Measurements from ENCODE around the gene GCM1. TPM values are rescaled to one million over a fixed set of nuclear protein-coding genes. Genes with fewer than 3 reads are reported as not detected.

GCM1 gene
- polyA plus RNA-seq, 1 donor: not detected

- Histone ChIP-seq H3K9me3 (ENCODE audit: control insufficient read depth, low read depth, low read length) (no peaks in the 10 kb centered on the region), H3K4me3 (ENCODE audit: low read length) (no peak overlapping the region), H3K36me3 (ENCODE audit: control insufficient read depth, insufficient read depth, low read length) (no peaks in the 10 kb centered on the region), H3K27ac (ENCODE audit: low read length) (no peak overlapping the region), H3K27me3 (ENCODE audit: control insufficient read depth, insufficient read depth, low read length) (no peaks in the 10 kb centered on the region), H3K4me1 (ENCODE audit: control insufficient read depth, insufficient read depth, low read length) (no peaks in the 10 kb centered on the region)
- no peak for DNase-seq
- 92% methylated on average over 2 of the region's 4 CpGs for WGBS (ENCODE audit: insufficient coverage, low lambda C conversion rate)
Measured at GRCh38 chr6:53154071-53154470, 5.4 kb upstream of the GCM1 start.

- no peak overlapping the region for H3K27ac ChIP-seq (ENCODE audit: low read length)
- no peak overlapping the region for H3K4me3 ChIP-seq (ENCODE audit: low read length)
- no peaks in the 10 kb centered on the region for H3K9me3 ChIP-seq (ENCODE audit: control insufficient read depth, low read depth, low read length)
- no peaks in the 10 kb centered on the region for H3K36me3 ChIP-seq (ENCODE audit: control insufficient read depth, insufficient read depth, low read length)
- WGBS (ENCODE audit: insufficient coverage, low lambda C conversion rate): no CpG with 5 or more reads among the region's 2 CpGs
- DNase-seq: no peak
- H3K4me1 ChIP-seq (ENCODE audit: control insufficient read depth, insufficient read depth, low read length): no peaks in the 10 kb centered on the region
- no peaks in the 10 kb centered on the region for H3K27me3 ChIP-seq (ENCODE audit: control insufficient read depth, insufficient read depth, low read length)
Measured at GRCh38 chr6:53152576-53152975, 3.9 kb upstream of the GCM1 start.

GRCh38 chr6:53151676-53152075 is 3.0 kb upstream of the GCM1 start:
- no peak for DNase-seq
- WGBS (ENCODE audit: insufficient coverage, low lambda C conversion rate): no CpG with 5 or more reads among the region's 3 CpGs
- no peak overlapping the region for H3K27ac ChIP-seq (ENCODE audit: low read length)
- no peaks in the 10 kb centered on the region for H3K27me3 ChIP-seq (ENCODE audit: control insufficient read depth, insufficient read depth, low read length)
- no peaks in the 10 kb centered on the region for H3K36me3 ChIP-seq (ENCODE audit: control insufficient read depth, insufficient read depth, low read length)
- H3K4me3 ChIP-seq (ENCODE audit: low read length): no peak overlapping the region
- H3K4me1 ChIP-seq (ENCODE audit: control insufficient read depth, insufficient read depth, low read length): no peaks in the 10 kb centered on the region
- H3K9me3 ChIP-seq (ENCODE audit: control insufficient read depth, low read depth, low read length): no peaks in the 10 kb centered on the region

- no peak overlapping the region for H3K4me3 ChIP-seq (ENCODE audit: low read length)
- 100% methylated on average over 1 of the region's 2 CpGs for WGBS (ENCODE audit: insufficient coverage, low lambda C conversion rate)
- H3K9me3 ChIP-seq (ENCODE audit: control insufficient read depth, low read depth, low read length): no peaks in the 10 kb centered on the region
- peaks cover 3% of the 10 kb centered on the region for H3K4me1 ChIP-seq (ENCODE audit: control insufficient read depth, insufficient read depth, low read length)
- H3K27me3 ChIP-seq (ENCODE audit: control insufficient read depth, insufficient read depth, low read length): no peaks in the 10 kb centered on the region
- no peak overlapping the region for H3K27ac ChIP-seq (ENCODE audit: low read length)
- no peak for DNase-seq
- H3K36me3 ChIP-seq (ENCODE audit: control insufficient read depth, insufficient read depth, low read length): no peaks in the 10 kb centered on the region
Measured at GRCh38 chr6:53144802-53145201, 3.8 kb downstream of the GCM1 start.

- no peaks in the 10 kb centered on the region for H3K27me3 ChIP-seq (ENCODE audit: control insufficient read depth, insufficient read depth, low read length)
- H3K36me3 ChIP-seq (ENCODE audit: control insufficient read depth, insufficient read depth, low read length): no peaks in the 10 kb centered on the region
- 80% methylated on average over 1 of the region's 3 CpGs for WGBS (ENCODE audit: insufficient coverage, low lambda C conversion rate)
- no peaks in the 10 kb centered on the region for H3K9me3 ChIP-seq (ENCODE audit: control insufficient read depth, low read depth, low read length)
- DNase-seq: no peak
- peaks cover 3% of the 10 kb centered on the region for H3K4me1 ChIP-seq (ENCODE audit: control insufficient read depth, insufficient read depth, low read length)
- H3K4me3 ChIP-seq (ENCODE audit: low read length): no peak overlapping the region
- no peak overlapping the region for H3K27ac ChIP-seq (ENCODE audit: low read length)
Measured at GRCh38 chr6:53143710-53144109, 4.9 kb downstream of the GCM1 start.

GRCh38 chr6:53142810-53143209 is 5.8 kb downstream of the GCM1 start:
- DNase-seq: no peak
- Histone ChIP-seq H3K27me3 (ENCODE audit: control insufficient read depth, insufficient read depth, low read length) (no peaks in the 10 kb centered on the region), H3K36me3 (ENCODE audit: control insufficient read depth, insufficient read depth, low read length) (no peaks in the 10 kb centered on the region), H3K4me3 (ENCODE audit: low read length) (no peak overlapping the region), H3K27ac (ENCODE audit: low read length) (no peak overlapping the region), H3K9me3 (ENCODE audit: control insufficient read depth, low read depth, low read length) (no peaks in the 10 kb centered on the region), H3K4me1 (ENCODE audit: control insufficient read depth, insufficient read depth, low read length) (peaks cover 3% of the 10 kb centered on the region)
- whole genome bisulfite sequencing (ENCODE audit: insufficient coverage, low lambda C conversion rate): 76% methylated on average over 2 of the region's 3 CpGs

- no peak overlapping the region for H3K27ac ChIP-seq (ENCODE audit: low read length)
- WGBS (ENCODE audit: insufficient coverage, low lambda C conversion rate): 90% methylated on average over 2 of the region's 4 CpGs
Measured at GRCh38 chr6:53139841-53140413, 8.7 kb downstream of the GCM1 start.

GRCh38 chr6:53136000-53136609 is 12.5 kb downstream of the GCM1 start:
- no peaks in the 10 kb centered on the region for H3K9me3 ChIP-seq (ENCODE audit: control insufficient read depth, low read depth, low read length)
- no peak for DNase-seq
- no peak overlapping the region for H3K4me3 ChIP-seq (ENCODE audit: low read length)
- H3K4me1 ChIP-seq (ENCODE audit: control insufficient read depth, insufficient read depth, low read length): peaks cover 17% of the 10 kb centered on the region
- no CpG with 5 or more reads among the region's 3 CpGs for WGBS (ENCODE audit: insufficient coverage, low lambda C conversion rate)
- H3K27ac ChIP-seq (ENCODE audit: low read length): no peak overlapping the region
- H3K36me3 ChIP-seq (ENCODE audit: control insufficient read depth, insufficient read depth, low read length): no peaks in the 10 kb centered on the region
- H3K27me3 ChIP-seq (ENCODE audit: control insufficient read depth, insufficient read depth, low read length): no peaks in the 10 kb centered on the region

More at GRCh38 chr6:53139841-53140413, 8.7 kb downstream of the GCM1 start:
- Histone ChIP-seq H3K36me3 (ENCODE audit: control insufficient read depth, insufficient read depth, low read length) (no peaks in the 10 kb centered on the region), H3K9me3 (ENCODE audit: control insufficient read depth, low read depth, low read length) (no peaks in the 10 kb centered on the region), H3K4me3 (ENCODE audit: low read length) (no peak overlapping the region), H3K27me3 (ENCODE audit: control insufficient read depth, insufficient read depth, low read length) (no peaks in the 10 kb centered on the region), H3K4me1 (ENCODE audit: control insufficient read depth, insufficient read depth, low read length) (peaks cover 7% of the 10 kb centered on the region)
- DNase-seq: no peak

GRCh38 chr6:53134601-53135235 is 13.9 kb downstream of the GCM1 start:
- Histone ChIP-seq H3K4me1 (ENCODE audit: control insufficient read depth, insufficient read depth, low read length) (peaks cover 14% of the 10 kb centered on the region), H3K9me3 (ENCODE audit: control insufficient read depth, low read depth, low read length) (no peaks in the 10 kb centered on the region), H3K27ac (ENCODE audit: low read length) (no peak overlapping the region), H3K36me3 (ENCODE audit: control insufficient read depth, insufficient read depth, low read length) (no peaks in the 10 kb centered on the region), H3K27me3 (ENCODE audit: control insufficient read depth, insufficient read depth, low read length) (no peaks in the 10 kb centered on the region), H3K4me3 (ENCODE audit: low read length) (no peak overlapping the region)
- no CpG with 5 or more reads among the region's 8 CpGs for WGBS (ENCODE audit: insufficient coverage, low lambda C conversion rate)
- peak; percentile 42 to 84 for DNase-seq

- Histone ChIP-seq H3K9me3 (ENCODE audit: control insufficient read depth, low read depth, low read length) (no peaks in the 10 kb centered on the region), H3K27me3 (ENCODE audit: control insufficient read depth, insufficient read depth, low read length) (no peaks in the 10 kb centered on the region), H3K36me3 (ENCODE audit: control insufficient read depth, insufficient read depth, low read length) (no peaks in the 10 kb centered on the region), H3K27ac (ENCODE audit: low read length) (no peak overlapping the region), H3K4me1 (ENCODE audit: control insufficient read depth, insufficient read depth, low read length) (peaks cover 14% of the 10 kb centered on the region), H3K4me3 (ENCODE audit: low read length) (no peak overlapping the region)
- no peak for DNase-seq
- WGBS (ENCODE audit: insufficient coverage, low lambda C conversion rate): no CpG with 5 or more reads among the region's 16 CpGs
Measured at GRCh38 chr6:53133961-53134360, 14.7 kb downstream of the GCM1 start.

Data from large intestine (tissue), 3 donors.